H1 (cell line): ENCODE measurements around the gene GABRR2. TPM values are rescaled to one million over a fixed set of nuclear protein-coding genes. Genes with fewer than 3 reads are reported as not detected.

ENCODE experiments used
- CHD1 ChIP-seq: IDR thresholded peaks from 2 replicates; pipeline ENCODE4 v1.6.1; 2012; ENCODE audit warnings: low read depth, low read length, improper control_type of control experiment
- CREB1 ChIP-seq: IDR thresholded peaks from 2 replicates; pipeline ENCODE4 v1.6.1; 2012; ENCODE audit warnings: inconsistent platforms
- RAD21 ChIP-seq, 2 experiments: IDR thresholded peaks in 1 of 2; conservative IDR thresholded peaks in 1 of 2; 2 replicates each; pipeline ENCODE4 v1.6.1; 2011; ENCODE audit warnings: low read depth in 2 of 2, low read length in 2 of 2, improper control_type of control experiment in 1 of 2, inconsistent platforms in 1 of 2, mild to moderate bottlenecking in 1 of 2, moderate library complexity in 1 of 2
- RBBP5 ChIP-seq: IDR thresholded peaks from 2 replicates; pipeline ENCODE4 v1.7.1; 2012; ENCODE audit warnings: low read depth, mild to moderate bottlenecking, inconsistent platforms, low read length, moderate library complexity, borderline replicate concordance
- SRF ChIP-seq: IDR thresholded peaks from 2 replicates; pipeline ENCODE4 v1.6.1; 2011; ENCODE audit warnings: mild to moderate bottlenecking, low read depth, low read length, moderate library complexity
- polyA plus RNA-seq, 7 experiments: library from polyadenylated mRNA; depleted of rRNA in 3 of 7; stranded (reverse) in 5 of 7; unstranded in 2 of 7; fragments of >200 nt in 5 of 7; fragments of 200-250 nt in 2 of 7; gene quantifications; 1 replicate in 5 of 7; 2 replicates in 1 of 7; 4 replicates in 1 of 7; pipeline versions ENCODE4 v1.2.1 to v1.2.3, GENCODE V29; 2011 to 2013; ENCODE audit warnings: missing spikeins in 2 of 7, mixed read lengths in 2 of 7
- total RNA-seq: library from RNA; stranded (reverse); fragmentation: NEBNext Ultra II Directional; extraction: Animal tissue kit (Norgen Biotek cat#: 25700); gene quantifications from 2 replicates; pipeline ENCODE4 v1.2.1, GENCODE V29; 2021

GABRR2 gene
- total and polyA plus RNA-seq, 2 of the 8 experiments (the other 6 are each of a cell fraction or from before 2014, with no cell fraction given), result not detected

DNA sequence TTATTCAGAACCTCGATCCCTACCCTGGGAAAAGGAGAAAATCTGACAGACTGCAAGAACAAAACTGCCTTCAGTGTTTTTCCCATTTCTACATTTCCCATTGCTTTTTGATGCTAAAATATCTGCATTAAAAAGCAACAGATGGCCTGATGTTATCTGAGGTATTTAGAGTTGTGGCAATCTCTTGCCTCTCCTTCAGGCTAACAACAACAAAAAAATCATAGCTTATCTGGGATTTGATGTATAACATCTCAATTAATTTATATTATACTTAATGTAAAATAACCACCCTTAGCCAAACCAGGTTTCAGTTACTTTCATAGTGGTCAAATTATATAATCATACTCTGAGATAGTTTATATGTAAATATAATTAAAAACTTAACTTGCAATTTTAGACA is 15.8 kb upstream of the GABRR2 start (continued):
- TF ChIP-seq RAD21 (IDR thresholded peaks at IDR 0.05 in 1 of 2, conservative IDR thresholded peaks at IDR 0.05 in 1 of 2; ENCODE audit: low read depth in 2 of 2, low read length in 2 of 2) (no peak), CHD1 (no peak), RBBP5 (no peak), SRF (no peak), CREB1 (no peak)
- TF ChIP-seq, all 59 proteins: peak for 0
